GM18909 (cell line): ENCODE results near the gene SMOC2.
"Not testable (repeated sequence)": the region's sequence is repeated elsewhere in the genome, so short reads cannot be mapped to it uniquely, and the experiment has no call there.

ENCODE experiments used
- ATAC-seq: cut with Tn5 transposase; IDR thresholded peaks from one replicate; pipeline ENCODE4 v1.9.1; 2021; ENCODE audit warnings: mild to moderate bottlenecking; ENCODE audit not compliant: unreplicated experiment, poor library complexity

Gene SMOC2

DNA sequence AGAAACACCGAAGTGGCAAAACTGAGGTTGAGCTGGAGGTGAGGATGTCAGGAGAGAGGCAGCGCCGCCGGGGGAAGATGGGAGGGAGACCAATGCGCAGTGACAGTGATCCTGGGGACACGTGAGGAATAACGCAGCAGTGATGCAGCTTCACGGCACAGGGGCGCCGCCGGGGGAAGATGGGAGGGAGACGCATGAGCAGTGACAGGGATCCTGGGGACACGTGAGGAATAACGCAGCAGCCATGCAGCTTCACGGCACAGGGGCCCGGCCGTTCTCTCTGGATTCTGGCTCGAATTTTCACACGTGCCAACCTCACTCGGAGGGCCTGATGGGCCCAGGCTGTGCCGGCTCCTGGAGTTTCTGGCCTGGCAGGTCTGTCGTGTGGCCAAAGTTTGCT lies 94.7 kb downstream of the SMOC2 start:
- ATAC-seq, result no peak

DNA sequence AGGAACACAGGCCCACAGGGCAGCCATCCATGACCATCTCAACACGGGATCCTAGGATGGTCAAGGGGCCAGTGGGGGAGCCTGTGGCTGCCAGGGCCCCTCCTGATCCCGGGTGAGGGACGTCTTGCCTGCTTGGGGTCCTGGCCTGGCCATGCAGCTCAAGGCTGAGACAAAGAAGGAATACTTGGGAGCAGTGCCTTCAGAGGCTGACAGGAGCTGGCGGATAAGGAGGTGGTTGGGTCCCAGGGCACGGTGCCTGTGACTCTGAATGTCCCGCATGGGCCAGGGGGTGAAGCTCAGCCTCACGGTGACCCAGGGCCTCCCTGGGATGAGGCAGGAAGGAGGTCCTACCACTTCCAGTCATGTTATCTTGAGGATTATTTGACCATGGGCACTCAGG lies 95.2 kb downstream of the SMOC2 start:
- ATAC-seq, result no peak

DNA sequence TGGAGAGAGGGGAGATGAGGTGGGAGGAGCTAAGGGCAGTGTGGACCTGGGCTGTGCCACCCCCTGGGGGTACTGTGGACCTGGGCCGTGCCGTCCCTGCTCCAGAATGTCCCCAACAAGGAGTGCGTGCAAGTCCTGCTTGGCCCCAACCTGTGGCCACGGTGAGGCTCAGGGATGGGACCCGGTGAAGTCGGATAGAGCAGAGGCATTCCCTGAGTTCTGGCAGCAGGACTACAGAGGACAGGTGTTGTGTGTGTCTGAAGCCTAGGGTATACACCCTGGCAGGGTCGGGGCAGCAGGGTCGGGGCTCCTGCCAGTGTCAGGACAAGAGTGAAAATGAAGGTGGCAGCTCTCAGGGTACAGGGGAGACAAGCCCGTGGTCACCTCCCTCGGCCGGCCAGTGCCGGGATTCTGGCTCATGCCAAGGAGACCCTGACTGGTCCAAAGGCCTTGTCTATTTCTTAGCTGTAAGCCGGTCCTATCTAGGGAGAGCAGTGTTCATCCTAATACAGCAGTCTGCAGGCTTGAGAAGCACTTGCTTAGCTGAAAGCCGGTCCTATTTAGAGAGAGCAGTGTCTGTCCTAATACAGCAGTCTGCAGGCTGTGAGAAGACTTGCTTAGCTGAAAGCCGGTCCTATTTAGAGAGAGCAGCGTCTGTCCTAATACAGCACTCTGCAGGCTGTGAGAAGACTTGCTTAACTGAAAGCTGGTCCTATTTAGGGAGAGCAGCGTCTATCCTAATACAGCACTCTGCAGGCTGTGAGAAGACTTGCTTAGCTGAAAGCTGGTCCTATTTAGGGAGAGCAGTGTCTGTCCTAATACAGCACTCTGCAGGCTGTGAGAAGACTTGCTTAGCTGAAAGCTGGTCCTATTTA lies 95.9 kb downstream of the SMOC2 start:
- ATAC-seq, result no peak

DNA sequence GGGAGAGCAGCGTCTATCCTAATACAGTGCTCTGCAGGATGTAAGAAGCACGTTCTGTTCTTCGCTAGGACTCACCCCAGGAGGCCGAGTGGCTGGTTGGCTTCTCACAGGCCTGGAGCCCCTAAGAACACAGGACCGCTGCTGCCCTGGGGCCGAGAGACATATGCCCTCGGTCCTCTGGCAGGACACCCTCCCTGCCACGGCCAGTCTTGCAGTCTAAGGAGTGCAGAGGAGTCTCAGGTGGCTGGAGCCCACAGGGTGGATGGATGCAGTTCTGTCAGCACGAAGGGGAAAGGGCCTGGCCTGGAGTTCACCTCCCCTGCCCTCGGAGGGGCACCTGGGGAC lies 96.5 kb downstream of the SMOC2 start:
- no peak for ATAC-seq

- not testable (repeated sequence) for ATAC-seq
Observed at GRCh38 chr6:168538188-168538891, 97.4 kb downstream of the SMOC2 start.

GRCh38 chr6:168538892-168539811 lies 98.2 kb downstream of the SMOC2 start:
- ATAC-seq, result no peak

GRCh38 chr6:168540713-168541291 lies 99.8 kb downstream of the SMOC2 start:
- ATAC-seq, result no peak

GRCh38 chr6:168541307-168541706 lies 100.3 kb downstream of the SMOC2 start:
- ATAC-seq, result no peak

DNA sequence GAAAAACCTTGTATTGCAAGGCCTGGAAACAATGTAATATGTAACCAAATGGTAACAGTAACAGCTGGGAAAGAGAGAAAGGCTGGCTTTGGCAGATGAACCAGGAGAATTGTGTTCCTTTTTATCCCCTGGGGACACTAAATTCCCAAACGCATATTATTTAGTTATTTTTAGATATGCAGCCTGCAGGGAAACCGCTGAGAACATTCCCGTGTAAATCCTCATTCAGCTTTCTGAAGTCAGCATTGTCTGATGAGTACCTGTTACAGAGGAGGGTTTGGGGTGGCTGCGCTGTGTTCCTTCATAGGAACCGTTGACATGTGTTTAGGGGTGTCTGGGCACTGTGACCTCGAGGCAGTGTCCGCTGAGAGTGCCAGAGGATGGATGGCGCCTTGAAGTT lies 101.3 kb downstream of the SMOC2 start:
- ATAC-seq, result no peak

DNA sequence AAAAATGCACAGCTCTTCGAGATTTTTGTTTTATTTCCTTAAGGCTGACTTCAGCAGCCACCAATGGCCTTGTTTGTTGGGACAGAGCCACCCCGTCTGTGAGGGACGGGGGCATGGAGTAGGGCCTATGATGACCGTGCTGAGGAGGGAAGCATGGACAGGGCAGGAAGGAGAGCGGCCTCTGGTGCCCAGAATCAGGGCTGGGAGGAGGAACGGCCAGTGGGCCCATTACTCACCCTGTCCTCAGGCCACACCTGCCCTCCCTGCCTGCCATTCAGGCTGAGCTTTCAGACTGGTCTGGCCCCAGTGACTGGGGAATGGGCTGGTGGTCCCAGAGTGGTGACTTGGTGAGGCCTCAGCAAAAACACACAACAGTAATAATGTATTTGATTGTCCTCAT lies 104.4 kb downstream of the SMOC2 start:
- ATAC-seq, result no peak

- ATAC-seq, result no peak
Observed at GRCh38 chr6:168546151-168546550, 105.2 kb downstream of the SMOC2 start.

DNA sequence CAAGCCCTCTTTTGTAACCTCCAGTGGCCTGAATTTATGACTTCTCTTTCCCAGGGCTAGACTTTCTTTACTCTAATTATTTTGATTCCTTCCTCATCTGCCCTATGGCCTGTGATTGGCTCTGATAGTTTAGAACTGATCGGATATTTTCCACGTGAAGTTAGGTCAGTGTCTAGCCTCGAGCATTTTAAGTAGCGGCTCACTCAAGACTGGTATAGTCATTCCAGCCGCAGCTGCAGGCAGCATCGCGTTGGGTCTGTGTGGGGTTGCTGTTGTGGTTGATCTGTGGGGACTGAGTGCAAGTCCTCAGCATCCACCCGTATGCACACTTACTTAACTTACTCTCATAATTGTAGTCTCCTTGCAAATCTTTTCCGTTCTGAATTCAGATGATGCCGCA lies 105.7 kb downstream of the SMOC2 start:
- ATAC-seq, result no peak

- no peak for ATAC-seq
Observed at GRCh38 chr6:168550326-168550725, 109.3 kb downstream of the SMOC2 start.

GRCh38 chr6:168554472-168554871 lies 113.5 kb downstream of the SMOC2 start:
- ATAC-seq, result no peak

DNA sequence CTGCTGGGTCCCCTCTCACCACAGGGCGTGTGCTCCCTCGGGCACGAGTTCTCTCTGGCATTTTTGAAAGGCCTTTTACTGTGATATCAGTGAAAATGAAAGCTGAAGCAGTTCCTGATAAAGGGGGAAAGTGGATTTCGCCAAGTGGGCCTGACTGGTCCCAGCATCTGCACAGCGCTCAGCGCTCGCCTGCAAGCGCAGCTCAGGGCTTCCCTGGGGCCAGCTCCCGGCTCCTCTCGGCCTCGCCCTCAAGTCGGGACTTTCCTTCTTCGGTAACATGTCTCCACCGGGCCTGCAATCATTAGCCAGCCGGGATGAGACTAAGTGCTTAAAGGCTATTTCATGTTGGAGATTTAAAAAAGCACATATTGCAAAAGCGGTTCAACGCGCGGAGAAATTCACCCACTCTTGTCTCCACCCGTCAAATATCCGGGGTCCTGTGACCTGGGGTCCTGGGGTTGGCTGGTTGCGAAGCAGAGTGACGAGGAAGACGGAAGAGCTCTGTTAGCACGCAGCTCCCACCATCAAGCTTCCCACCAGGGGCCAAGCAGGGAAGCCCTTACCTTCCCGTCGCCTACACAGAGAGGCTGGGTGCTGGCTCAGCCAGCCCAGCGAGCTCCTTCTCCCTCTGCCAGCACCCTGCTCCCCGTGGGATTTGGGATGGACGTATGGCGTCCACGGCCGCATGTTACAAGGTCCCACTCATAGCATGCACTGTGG lies 114.1 kb downstream of the SMOC2 start:
- ATAC-seq, result no peak

DNA sequence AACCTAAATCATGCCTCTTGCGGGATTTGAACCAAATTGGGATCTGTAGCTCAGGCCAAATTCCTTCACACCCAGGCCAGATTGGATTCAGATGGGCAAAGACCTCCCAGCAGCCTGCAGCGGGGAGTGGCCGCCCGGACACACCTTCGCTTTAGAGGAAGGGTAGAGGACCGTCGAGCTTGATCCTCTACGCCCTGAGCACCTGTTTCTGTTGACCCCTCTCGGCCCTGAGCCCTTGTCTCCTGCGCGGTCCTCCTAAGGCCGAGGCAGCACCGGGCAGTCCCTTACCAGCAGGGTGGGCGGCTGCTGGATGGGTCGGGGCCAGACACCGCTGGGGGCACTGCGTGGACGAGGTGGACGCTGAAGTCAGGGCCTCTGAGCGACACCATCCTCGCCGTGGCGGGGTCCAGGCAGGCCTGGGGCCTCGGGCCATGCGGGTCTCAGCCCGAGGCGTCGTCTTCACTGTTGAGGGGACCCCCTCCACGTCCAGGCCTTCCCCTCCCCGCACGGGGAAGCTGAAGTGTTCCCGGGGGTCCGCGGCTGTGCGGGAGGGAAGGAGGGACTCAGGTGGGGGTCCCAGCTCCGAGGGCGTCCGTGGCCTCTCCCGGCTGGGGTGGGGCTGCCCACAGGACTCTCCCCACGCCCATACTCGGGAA lies 114.8 kb downstream of the SMOC2 start:
- no peak for ATAC-seq

GRCh38 chr6:168557512-168557911 lies 116.5 kb downstream of the SMOC2 start:
- ATAC-seq, result no peak

DNA sequence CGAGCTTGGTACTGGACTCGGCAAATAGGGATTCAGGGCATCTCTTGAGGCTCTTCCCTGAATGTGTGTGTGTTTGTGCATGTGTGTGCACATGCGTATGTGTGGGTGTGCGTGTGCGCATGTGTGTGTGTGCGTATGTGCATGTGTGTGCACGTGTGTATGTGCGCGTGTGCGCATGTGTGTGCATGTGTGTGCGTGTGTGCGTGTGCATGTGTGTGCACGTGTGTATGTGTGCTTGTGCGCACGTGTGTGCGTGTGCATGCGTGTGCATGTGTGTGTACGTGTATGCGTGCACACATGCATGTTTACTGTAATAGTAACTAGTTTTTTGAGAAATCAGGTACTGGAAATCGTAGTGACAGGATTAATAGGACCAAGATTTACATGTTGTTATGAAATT lies 117.7 kb downstream of the SMOC2 start:
- no peak for ATAC-seq

GRCh38 chr6:168559574-168560098 lies 118.7 kb downstream of the SMOC2 start:
- ATAC-seq, result no peak
